ENCODE data around the gene CD180.
A peak's percentile ranks its signal among the peaks of the same experiment; 100 is the strongest.

The CD180 gene

DNA sequence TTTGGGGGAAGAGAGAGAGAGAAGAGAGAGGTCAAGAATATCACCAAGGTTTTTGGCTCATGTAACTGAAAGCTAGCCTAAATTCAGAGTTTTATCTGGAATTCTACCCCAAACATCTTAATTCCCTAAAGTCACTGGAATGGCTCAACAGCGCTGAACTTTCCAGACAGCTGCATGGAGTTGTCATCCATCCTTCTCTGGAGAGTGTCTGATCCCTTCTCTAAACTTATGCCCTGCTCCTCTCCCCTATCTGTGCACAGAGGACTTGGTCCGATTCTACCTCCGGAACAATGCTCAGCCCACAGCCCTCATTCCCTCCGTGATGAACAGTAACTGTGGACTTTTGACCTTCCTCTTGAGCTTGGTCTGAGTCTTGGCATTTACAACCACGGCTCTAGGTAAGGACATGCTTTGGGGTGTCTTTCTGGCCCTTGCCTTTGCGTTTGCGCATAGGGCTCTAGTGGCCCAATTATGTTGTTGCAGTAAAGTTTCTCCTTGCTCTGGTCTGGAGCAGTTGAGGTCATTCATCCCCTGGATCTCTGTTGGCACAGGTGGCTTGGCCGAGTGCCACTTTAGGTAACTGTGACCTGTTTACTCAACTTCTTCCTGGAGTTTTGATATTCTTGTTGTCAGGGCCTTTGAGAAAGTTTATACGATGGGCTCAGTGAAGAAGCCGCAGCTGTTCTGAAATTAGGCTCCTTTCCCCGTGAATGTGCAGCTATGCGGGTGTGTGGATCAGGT is 18.3 kb upstream of the CD180 start:
- Histone ChIP-seq H3K27ac (ENCODE audit: poor library complexity, severe bottlenecking) (no peak overlapping the region), H3K9me3 (ENCODE audit: severe bottlenecking) (no peaks in the 10 kb centered on the region), H3K27me3 (ENCODE audit: insufficient read depth, poor library complexity, severe bottlenecking) (no peaks in the 10 kb centered on the region), H3K4me1 (ENCODE audit: insufficient read depth, poor library complexity, severe bottlenecking) (peaks cover 9% of the 10 kb centered on the region), H3K36me3 (ENCODE audit: low read depth) (no peaks in the 10 kb centered on the region), H3K4me3 (ENCODE audit: severe bottlenecking) (no peak overlapping the region)
- TF ChIP-seq, protein P1, sequence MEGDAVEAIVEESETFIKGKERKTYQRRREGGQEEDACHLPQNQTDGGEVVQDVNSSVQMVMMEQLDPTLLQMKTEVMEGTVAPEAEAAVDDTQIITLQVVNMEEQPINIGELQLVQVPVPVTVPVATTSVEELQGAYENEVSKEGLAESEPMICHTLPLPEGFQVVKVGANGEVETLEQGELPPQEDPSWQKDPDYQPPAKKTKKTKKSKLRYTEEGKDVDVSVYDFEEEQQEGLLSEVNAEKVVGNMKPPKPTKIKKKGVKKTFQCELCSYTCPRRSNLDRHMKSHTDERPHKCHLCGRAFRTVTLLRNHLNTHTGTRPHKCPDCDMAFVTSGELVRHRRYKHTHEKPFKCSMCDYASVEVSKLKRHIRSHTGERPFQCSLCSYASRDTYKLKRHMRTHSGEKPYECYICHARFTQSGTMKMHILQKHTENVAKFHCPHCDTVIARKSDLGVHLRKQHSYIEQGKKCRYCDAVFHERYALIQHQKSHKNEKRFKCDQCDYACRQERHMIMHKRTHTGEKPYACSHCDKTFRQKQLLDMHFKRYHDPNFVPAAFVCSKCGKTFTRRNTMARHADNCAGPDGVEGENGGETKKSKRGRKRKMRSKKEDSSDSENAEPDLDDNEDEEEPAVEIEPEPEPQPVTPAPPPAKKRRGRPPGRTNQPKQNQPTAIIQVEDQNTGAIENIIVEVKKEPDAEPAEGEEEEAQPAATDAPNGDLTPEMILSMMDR (IDR thresholded peaks at IDR 0.05; ENCODE audit: poor library complexity, severe bottlenecking): no peak
- DNase-seq (ENCODE audit: low spot score) (no peak), ATAC-seq (ENCODE audit: low read depth) (no peak)

DNA sequence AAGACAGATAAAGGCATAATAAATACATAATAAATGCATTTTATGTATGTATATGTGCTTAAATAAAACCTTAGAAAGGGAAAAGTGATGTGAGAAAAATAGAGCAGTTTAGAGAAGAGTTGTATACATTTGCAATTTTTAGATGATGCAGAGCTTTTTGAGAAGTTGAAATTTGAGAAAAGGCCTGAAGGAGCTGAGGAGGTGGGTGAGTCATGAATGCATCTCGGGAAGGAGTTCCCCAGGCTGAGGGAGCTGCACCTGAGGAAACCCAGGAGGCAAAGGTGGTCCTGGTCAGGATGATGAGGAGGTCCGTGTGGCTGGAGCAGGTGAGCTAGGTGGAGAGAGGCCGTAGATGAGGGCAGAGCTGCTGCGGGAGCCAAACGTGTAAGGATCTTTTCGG is 17.4 kb upstream of the CD180 start:
- Histone ChIP-seq H3K4me3 (ENCODE audit: severe bottlenecking) (no peak overlapping the region), H3K27ac (ENCODE audit: poor library complexity, severe bottlenecking) (no peak overlapping the region), H3K27me3 (ENCODE audit: insufficient read depth, poor library complexity, severe bottlenecking) (no peaks in the 10 kb centered on the region), H3K36me3 (ENCODE audit: low read depth) (no peaks in the 10 kb centered on the region), H3K4me1 (ENCODE audit: insufficient read depth, poor library complexity, severe bottlenecking) (peaks cover 9% of the 10 kb centered on the region), H3K9me3 (ENCODE audit: severe bottlenecking) (no peaks in the 10 kb centered on the region)
- DNase-seq (ENCODE audit: low spot score) (no peak), ATAC-seq (ENCODE audit: low read depth) (no peak)
- TF ChIP-seq, protein P1 (IDR thresholded peaks at IDR 0.05; ENCODE audit: poor library complexity, severe bottlenecking): no peak

GRCh38 chr5:67211926-67212325 is 15.3 kb upstream of the CD180 start:
- no peak overlapping the region for H3K4me3 ChIP-seq (ENCODE audit: severe bottlenecking)
- H3K36me3 ChIP-seq (ENCODE audit: low read depth): no peaks in the 10 kb centered on the region
- peak; percentile 84 for ATAC-seq (ENCODE audit: low read depth)
- peak overlapping the region; percentile 29 for H3K27ac ChIP-seq (ENCODE audit: poor library complexity, severe bottlenecking)
- TF ChIP-seq, protein P1 (IDR thresholded peaks at IDR 0.05; ENCODE audit: poor library complexity, severe bottlenecking): no peak
- peaks cover 19% of the 10 kb centered on the region for H3K4me1 ChIP-seq (ENCODE audit: insufficient read depth, poor library complexity, severe bottlenecking)
- no peak for DNase-seq (ENCODE audit: low spot score)
- H3K27me3 ChIP-seq (ENCODE audit: insufficient read depth, poor library complexity, severe bottlenecking): no peaks in the 10 kb centered on the region
- no peaks in the 10 kb centered on the region for H3K9me3 ChIP-seq (ENCODE audit: severe bottlenecking)

DNA sequence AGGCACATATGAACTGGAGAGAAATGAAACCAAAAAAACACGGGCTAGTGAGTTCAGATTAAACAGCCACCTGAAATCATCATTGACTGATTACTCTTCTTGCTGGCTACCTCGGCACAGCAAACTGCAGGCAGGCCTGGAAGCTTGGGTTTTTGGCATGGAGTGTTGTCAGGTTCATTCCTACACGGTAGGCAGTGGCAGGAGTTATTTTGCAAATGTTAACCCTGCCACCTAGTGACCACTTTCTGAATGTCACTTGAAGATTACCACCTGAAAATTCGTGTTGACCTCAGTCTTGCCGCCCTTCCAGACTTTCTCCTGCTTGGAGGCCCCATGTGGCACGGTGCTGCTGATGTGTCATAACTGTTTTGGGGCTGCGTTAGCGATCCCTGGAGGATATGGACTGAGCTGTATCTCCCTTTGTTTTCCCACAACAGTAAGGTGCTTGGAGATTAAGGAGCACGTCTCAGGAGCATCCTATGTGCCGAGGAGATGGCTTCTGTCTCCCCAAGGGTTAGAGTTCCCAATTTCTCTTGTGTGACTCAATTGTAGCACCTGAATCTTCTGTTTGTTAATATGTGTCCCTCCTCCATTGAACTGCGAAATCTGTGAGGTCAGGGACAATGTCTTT is 12.7 kb upstream of the CD180 start:
- Histone ChIP-seq H3K4me3 (ENCODE audit: severe bottlenecking) (no peak overlapping the region), H3K4me1 (ENCODE audit: insufficient read depth, poor library complexity, severe bottlenecking) (peaks cover 26% of the 10 kb centered on the region), H3K27me3 (ENCODE audit: insufficient read depth, poor library complexity, severe bottlenecking) (no peaks in the 10 kb centered on the region), H3K27ac (ENCODE audit: poor library complexity, severe bottlenecking) (no peak overlapping the region), H3K36me3 (ENCODE audit: low read depth) (no peaks in the 10 kb centered on the region), H3K9me3 (ENCODE audit: severe bottlenecking) (no peaks in the 10 kb centered on the region)
- TF ChIP-seq, protein P1 (IDR thresholded peaks at IDR 0.05; ENCODE audit: poor library complexity, severe bottlenecking): peak; percentile 97
- ATAC-seq (ENCODE audit: low read depth): peak; percentile 48
- no peak for DNase-seq (ENCODE audit: low spot score)

DNA sequence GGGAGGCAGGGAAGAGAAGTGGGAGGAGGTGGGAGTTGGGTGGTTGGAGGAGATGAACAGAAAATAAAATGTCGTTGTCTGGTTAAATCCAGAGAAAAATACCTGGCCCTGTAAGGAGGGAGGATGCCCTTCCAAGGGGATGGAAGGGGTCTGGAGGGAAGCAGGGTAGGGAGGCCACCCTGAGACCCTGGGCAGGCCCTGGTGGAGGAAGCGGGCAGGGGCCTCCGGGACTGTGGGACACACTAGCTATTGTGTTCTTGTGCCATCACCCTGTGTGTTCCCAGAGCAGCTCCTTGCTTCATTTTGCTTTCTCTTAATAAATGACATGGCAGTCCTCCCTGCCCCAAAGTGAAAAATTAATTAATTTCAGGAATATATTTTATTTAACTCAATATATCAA is 11.8 kb upstream of the CD180 start:
- DNase-seq (ENCODE audit: low spot score) (no peak), ATAC-seq (ENCODE audit: low read depth) (no peak)
- H3K27ac ChIP-seq (ENCODE audit: poor library complexity, severe bottlenecking): peak overlapping the region; percentile 80

More for the DNA sequence above, 11.8 kb upstream of the CD180 start:
- no peaks in the 10 kb centered on the region for H3K27me3 ChIP-seq (ENCODE audit: insufficient read depth, poor library complexity, severe bottlenecking)
- TF ChIP-seq, protein P1 (IDR thresholded peaks at IDR 0.05; ENCODE audit: poor library complexity, severe bottlenecking): no peak
- no peaks in the 10 kb centered on the region for H3K36me3 ChIP-seq (ENCODE audit: low read depth)
- no peak overlapping the region for H3K4me3 ChIP-seq (ENCODE audit: severe bottlenecking)
- no peaks in the 10 kb centered on the region for H3K9me3 ChIP-seq (ENCODE audit: severe bottlenecking)
- peaks cover 26% of the 10 kb centered on the region for H3K4me1 ChIP-seq (ENCODE audit: insufficient read depth, poor library complexity, severe bottlenecking)
